GM10248 (cell line): ENCODE measurements around the gene CDCA3.
"Not testable (repeated sequence)": the region's sequence is repeated elsewhere in the genome, so short reads cannot be mapped to it uniquely, and the experiment has no call there.

ENCODE experiments used
- CTCF ChIA-PET: fragments of 300-600 bp; sonication (Branson Sonifier 250); formaldehyde crosslinking; extraction: SDS; loops from one replicate; lab custom pipeline; 2021; ENCODE audit warnings: antibody characterized with exemption; lab: Yijun Ruan, JAX
- POLR2A ChIA-PET: fragments of 350-650 bp; sonication (Branson Sonifier 250); formaldehyde crosslinking; extraction: SDS; loops from one replicate; lab custom pipeline; 2020; ENCODE audit warnings: antibody characterized with exemption; lab: Yijun Ruan, JAX
- DNase-seq: peaks from one replicate; pipeline ENCODE4 v3.0.0; 2012; ENCODE audit errors: extremely low spot score
- TF ChIP-seq, protein P1 (sequence below): IDR thresholded peaks from 2 replicates; pipeline ENCODE4 v1.5.1; 2012; ENCODE audit warnings: mild to moderate bottlenecking, low read depth; ENCODE audit errors: extremely low read depth, missing control alignments, control extremely low read depth

CDCA3 gene

GRCh38 chr12:6871052-6871957, 20.2 kb upstream of the CDCA3 start:
- POLR2A ChIA-PET = interaction anchor here (2.4 to 4.8 kb wide), 3 partner anchors 10 to 73 kb away, joined by 10 to 46 read pairs (median 11); partner anchors contain the start of genes C12orf57, CDCA3, RNU7-1 and USP5
- CTCF ChIA-PET = interaction anchor here (1.2 to 11.3 kb wide), 21 partner anchors 11 to 270 kb away, joined by 3 to 130 read pairs (median 10); partner anchors contain the start of genes CDCA3, LRRC23, MLF2 and USP5
- TF ChIP-seq, protein P1, sequence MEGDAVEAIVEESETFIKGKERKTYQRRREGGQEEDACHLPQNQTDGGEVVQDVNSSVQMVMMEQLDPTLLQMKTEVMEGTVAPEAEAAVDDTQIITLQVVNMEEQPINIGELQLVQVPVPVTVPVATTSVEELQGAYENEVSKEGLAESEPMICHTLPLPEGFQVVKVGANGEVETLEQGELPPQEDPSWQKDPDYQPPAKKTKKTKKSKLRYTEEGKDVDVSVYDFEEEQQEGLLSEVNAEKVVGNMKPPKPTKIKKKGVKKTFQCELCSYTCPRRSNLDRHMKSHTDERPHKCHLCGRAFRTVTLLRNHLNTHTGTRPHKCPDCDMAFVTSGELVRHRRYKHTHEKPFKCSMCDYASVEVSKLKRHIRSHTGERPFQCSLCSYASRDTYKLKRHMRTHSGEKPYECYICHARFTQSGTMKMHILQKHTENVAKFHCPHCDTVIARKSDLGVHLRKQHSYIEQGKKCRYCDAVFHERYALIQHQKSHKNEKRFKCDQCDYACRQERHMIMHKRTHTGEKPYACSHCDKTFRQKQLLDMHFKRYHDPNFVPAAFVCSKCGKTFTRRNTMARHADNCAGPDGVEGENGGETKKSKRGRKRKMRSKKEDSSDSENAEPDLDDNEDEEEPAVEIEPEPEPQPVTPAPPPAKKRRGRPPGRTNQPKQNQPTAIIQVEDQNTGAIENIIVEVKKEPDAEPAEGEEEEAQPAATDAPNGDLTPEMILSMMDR = no peak
- no peak for DNase-seq

DNA sequence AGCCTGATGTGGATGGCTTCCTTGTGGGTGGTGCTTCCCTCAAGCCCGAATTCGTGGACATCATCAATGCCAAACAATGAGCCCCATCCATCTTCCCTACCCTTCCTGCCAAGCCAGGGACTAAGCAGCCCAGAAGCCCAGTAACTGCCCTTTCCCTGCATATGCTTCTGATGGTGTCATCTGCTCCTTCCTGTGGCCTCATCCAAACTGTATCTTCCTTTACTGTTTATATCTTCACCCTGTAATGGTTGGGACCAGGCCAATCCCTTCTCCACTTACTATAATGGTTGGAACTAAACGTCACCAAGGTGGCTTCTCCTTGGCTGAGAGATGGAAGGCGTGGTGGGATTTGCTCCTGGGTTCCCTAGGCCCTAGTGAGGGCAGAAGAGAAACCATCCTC, 19.2 kb upstream of the CDCA3 start:
- ChIA-PET POLR2A (interaction anchor here (4.8 kb wide), 1 partner anchor 18 kb away, joined by 46 read pairs; the partner anchor contains the start of genes CDCA3 and USP5), CTCF (interaction anchor here (0.6 to 11.3 kb wide), 15 partner anchors 10 to 243 kb away, joined by 3 to 130 read pairs (median 9); partner anchors contain the start of genes CDCA3, COPS7A, LRRC23 and MLF2)
- DNase-seq = not testable (repeated sequence)

DNA sequence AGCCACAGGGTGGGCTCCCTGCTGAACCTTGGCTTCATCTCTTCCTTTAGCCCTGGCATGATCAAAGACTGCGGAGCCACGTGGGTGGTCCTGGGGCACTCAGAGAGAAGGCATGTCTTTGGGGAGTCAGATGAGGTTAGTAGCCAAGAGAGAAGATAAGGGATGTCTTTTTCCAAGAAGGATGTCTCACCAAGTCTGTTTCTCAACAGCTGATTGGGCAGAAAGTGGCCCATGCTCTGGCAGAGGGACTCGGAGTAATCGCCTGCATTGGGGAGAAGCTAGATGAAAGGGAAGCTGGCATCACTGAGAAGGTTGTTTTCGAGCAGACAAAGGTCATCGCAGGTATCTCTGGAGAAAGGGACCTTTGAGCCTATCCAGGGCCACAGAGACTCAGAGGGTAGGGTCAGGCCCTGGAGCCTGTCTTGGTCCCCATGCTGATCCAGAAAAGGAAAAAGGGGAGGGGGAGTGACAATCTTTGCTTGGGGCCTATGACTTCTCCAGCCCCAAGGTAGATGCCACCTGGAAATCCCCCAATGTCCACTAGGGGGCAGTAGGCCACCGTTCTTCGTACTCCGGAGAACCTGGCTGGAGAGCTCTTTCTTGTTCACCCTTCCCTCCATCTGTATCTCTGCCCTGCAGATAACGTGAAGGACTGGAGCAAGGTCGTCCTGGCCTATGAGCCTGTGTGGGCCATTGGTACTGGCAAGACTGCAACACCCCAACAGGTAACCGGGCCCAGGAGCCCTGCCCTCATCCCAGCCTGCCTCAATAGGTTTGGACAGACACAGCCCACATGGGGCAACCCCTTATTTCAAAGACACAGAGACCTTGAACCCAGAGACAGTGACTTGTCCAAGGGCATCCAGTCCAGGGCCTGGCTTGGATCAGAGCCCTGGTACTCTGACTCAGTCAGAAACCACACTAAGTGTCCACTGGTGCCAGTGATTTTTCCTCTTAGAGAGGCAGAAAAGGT, 18.2 kb upstream of the CDCA3 start:
- TF ChIP-seq, protein P1 = peak; percentile 82
- POLR2A ChIA-PET = interaction anchor here (0.5 to 4.8 kb wide), 9 partner anchors 17 to 693 kb away, joined by 3 to 89 read pairs (median 7); partner anchors contain the start of genes C12orf57, CDCA3 and USP5
- CTCF ChIA-PET = interaction anchor here (0.6 to 11.3 kb wide), 36 partner anchors 8 to 329 kb away, joined by 3 to 130 read pairs (median 4); partner anchors contain the start of genes C1RL, CDCA3, COPS7A and LRRC23
- DNase-seq = peak; percentile 72

DNA sequence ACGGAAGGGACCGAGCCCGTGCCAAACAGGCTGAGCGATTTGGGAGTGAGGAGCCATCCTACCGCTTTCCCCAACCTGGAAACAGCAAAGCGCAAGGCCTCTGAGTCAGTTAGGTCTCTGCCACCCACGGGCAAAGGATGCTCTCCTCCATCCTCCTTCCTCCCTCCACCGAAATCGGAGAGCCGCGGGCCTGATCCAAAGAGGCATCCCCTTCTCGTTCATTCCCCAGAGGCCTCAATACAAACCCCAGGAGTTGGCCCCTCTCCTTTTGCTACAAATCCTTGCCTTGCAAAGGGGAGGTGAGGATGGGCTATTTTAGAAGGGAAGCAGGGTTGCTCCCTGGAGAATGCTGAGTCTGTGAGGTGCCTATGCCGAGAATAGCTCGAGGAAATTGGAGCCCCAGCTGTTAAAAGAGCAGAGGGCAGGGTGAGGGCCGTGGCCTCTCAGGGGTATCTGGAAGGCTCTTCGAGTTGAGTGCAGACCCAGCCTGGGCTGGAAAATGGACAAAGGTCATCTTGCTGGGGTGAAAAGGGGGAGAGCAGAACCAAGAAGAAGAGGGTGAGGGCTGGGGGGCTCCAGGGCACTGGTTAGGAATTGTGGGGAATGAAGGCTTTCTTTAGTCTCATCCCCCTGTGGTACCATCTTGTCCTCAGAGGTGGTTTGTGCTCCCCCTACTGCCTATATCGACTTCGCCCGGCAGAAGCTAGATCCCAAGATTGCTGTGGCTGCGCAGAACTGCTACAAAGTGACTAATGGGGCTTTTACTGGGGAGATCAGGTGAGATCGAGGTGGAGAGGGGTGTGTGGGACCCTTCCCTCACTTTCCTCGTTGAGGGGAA, 17.3 kb upstream of the CDCA3 start:
- ChIA-PET POLR2A (interaction anchor here (0.6 to 3.0 kb wide), 19 partner anchors 12 to 247 kb away, joined by 3 to 89 read pairs (median 7); partner anchors contain the start of genes C12orf57, CDCA3, COPS7A and ENO2), CTCF (interaction anchor here (0.9 to 11.3 kb wide), 24 partner anchors 9 to 240 kb away, joined by 3 to 130 read pairs (median 8); partner anchors contain the start of genes C1RL, CDCA3, MLF2 and USP5)
- TF ChIP-seq, protein P1 = no peak
- no peak for DNase-seq

- TF ChIP-seq, protein P1 = no peak
- CTCF ChIA-PET = interaction anchor here (0.6 to 11.3 kb wide), 13 partner anchors 14 to 241 kb away, joined by 3 to 130 read pairs (median 5); partner anchors contain the start of genes C1RL, CDCA3 and USP5
- peak; percentile 96 for DNase-seq
- POLR2A ChIA-PET = interaction anchor here (0.6 to 3.0 kb wide), 43 partner anchors 9 to 531 kb away, joined by 3 to 89 read pairs (median 4); partner anchors contain the start of genes C12orf57, CDCA3, COPS7A and ENO2
Measured at GRCh38 chr12:6867413-6868210, 16.5 kb upstream of the CDCA3 start, which contains the start of gene TPI1. TSS of gene TPI1 (plus strand) at chr12:6867531. CDS start at chr12:6867567, 36 bp downstream.
